ENCODE measurements around the gene INPP5B. TPM values are rescaled to one million over a fixed set of nuclear protein-coding genes. Genes with fewer than 3 reads are reported as not detected.

Gene INPP5B
- total and polyA plus RNA-seq, 9 of the 15 experiments (the other 6 are each of a cell fraction or from before 2014, with no cell fraction given): 14.1 to 28.7 (median 20.9) TPM

DNA sequence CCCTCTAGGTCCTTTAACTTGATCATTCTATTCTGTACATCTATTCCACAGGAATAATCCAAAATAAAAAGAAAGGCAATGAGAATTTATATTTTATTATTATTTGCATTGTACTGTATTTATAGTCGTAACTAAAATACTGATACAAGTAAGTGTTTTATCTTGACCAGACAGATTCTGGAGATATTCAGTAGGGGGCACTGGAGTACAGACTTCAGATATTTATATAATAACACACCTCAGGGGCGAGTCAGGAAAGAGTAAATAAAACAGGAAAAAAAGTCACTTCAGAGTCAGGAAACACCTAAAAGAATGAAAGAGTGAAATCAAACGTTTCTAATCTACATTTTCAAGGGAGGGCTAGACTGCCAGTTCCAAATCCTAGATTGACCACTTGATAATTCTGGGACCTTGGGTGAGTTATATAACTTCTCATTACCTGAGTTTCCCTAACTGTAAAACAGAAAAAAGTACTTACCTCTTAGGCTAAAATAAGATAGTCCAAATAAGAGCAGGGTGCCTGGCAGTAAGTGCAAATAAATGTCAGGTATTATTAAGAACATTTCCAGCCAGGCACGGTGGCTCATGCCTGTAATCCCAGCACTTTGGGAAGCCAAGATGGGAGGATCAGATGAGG is 56.4 kb downstream of the INPP5B start (continued):
- TF ChIP-seq, protein P1, sequence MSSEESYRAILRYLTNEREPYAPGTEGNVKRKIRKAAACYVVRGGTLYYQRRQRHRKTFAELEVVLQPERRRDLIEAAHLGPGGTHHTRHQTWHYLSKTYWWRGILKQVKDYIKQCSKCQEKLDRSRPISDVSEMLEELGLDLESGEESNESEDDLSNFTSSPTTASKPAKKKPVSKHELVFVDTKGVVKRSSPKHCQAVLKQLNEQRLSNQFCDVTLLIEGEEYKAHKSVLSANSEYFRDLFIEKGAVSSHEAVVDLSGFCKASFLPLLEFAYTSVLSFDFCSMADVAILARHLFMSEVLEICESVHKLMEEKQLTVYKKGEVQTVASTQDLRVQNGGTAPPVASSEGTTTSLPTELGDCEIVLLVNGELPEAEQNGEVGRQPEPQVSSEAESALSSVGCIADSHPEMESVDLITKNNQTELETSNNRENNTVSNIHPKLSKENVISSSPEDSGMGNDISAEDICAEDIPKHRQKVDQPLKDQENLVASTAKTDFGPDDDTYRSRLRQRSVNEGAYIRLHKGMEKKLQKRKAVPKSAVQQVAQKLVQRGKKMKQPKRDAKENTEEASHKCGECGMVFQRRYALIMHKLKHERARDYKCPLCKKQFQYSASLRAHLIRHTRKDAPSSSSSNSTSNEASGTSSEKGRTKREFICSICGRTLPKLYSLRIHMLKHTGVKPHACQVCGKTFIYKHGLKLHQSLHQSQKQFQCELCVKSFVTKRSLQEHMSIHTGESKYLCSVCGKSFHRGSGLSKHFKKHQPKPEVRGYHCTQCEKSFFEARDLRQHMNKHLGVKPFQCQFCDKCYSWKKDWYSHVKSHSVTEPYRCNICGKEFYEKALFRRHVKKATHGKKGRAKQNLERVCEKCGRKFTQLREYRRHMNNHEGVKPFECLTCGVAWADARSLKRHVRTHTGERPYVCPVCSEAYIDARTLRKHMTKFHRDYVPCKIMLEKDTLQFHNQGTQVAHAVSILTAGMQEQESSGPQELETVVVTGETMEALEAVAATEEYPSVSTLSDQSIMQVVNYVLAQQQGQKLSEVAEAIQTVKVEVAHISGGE (CRISPR knock-in tag; IDR thresholded peaks at IDR 0.05): 0 out of 6 replicates have a peak, but pooled peaks of 1 of the 3 experiments have one; percentile 36
- 0 out of 2 replicates have a peak, but pooled peaks have one; percentile 32 for TF ChIP-seq ZZZ3 (IDR thresholded peaks at IDR 0.05)
- TF ChIP-seq SMC3 (conservative IDR thresholded peaks at IDR 0.05; ENCODE audit: insufficient read depth, low read depth, low read length): peak; percentile 61; the same call in 1 of the 2 replicates
- TF ChIP-seq RFX7 (CRISPR knock-in tag; IDR thresholded peaks at IDR 0.05): no peak
- TF ChIP-seq, protein P2, sequence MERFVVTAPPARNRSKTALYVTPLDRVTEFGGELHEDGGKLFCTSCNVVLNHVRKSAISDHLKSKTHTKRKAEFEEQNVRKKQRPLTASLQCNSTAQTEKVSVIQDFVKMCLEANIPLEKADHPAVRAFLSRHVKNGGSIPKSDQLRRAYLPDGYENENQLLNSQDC (CRISPR knock-in tag; IDR thresholded peaks at IDR 0.05): no peak
- TF ChIP-seq EP400 (IDR thresholded peaks at IDR 0.05): 0 out of 2 replicates have a peak, but pooled peaks have one; percentile 18
- TF ChIP-seq, protein P3, sequence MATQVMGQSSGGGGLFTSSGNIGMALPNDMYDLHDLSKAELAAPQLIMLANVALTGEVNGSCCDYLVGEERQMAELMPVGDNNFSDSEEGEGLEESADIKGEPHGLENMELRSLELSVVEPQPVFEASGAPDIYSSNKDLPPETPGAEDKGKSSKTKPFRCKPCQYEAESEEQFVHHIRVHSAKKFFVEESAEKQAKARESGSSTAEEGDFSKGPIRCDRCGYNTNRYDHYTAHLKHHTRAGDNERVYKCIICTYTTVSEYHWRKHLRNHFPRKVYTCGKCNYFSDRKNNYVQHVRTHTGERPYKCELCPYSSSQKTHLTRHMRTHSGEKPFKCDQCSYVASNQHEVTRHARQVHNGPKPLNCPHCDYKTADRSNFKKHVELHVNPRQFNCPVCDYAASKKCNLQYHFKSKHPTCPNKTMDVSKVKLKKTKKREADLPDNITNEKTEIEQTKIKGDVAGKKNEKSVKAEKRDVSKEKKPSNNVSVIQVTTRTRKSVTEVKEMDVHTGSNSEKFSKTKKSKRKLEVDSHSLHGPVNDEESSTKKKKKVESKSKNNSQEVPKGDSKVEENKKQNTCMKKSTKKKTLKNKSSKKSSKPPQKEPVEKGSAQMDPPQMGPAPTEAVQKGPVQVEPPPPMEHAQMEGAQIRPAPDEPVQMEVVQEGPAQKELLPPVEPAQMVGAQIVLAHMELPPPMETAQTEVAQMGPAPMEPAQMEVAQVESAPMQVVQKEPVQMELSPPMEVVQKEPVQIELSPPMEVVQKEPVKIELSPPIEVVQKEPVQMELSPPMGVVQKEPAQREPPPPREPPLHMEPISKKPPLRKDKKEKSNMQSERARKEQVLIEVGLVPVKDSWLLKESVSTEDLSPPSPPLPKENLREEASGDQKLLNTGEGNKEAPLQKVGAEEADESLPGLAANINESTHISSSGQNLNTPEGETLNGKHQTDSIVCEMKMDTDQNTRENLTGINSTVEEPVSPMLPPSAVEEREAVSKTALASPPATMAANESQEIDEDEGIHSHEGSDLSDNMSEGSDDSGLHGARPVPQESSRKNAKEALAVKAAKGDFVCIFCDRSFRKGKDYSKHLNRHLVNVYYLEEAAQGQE (IDR thresholded peaks at IDR 0.05; ENCODE audit: borderline replicate concordance): peak; percentile 66; the same call in 1 of the 2 replicates
- TF ChIP-seq, protein P3 (CRISPR knock-in tag; IDR thresholded peaks at IDR 0.05; ENCODE audit: low read depth): no peak
- TF ChIP-seq, protein P4, sequence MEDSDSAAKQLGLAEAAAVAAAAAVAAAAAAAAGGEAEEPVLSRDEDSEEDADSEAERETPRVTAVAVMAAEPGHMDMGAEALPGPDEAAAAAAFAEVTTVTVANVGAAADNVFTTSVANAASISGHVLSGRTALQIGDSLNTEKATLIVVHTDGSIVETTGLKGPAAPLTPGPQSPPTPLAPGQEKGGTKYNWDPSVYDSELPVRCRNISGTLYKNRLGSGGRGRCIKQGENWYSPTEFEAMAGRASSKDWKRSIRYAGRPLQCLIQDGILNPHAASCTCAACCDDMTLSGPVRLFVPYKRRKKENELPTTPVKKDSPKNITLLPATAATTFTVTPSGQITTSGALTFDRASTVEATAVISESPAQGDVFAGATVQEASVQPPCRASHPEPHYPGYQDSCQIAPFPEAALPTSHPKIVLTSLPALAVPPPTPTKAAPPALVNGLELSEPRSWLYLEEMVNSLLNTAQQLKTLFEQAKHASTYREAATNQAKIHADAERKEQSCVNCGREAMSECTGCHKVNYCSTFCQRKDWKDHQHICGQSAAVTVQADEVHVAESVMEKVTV (CRISPR knock-in tag; IDR thresholded peaks at IDR 0.05): peak; percentile 61
- 0 out of 2 replicates have a peak, but pooled peaks have one; percentile 12 for TF ChIP-seq KLF16 (IDR thresholded peaks at IDR 0.05)
- no peak for TF ChIP-seq ZNF124 (CRISPR knock-in tag; IDR thresholded peaks at IDR 0.05)

Measured in K562 (cell line).